Measurements from ENCODE around the gene TMEM140.

DNA sequence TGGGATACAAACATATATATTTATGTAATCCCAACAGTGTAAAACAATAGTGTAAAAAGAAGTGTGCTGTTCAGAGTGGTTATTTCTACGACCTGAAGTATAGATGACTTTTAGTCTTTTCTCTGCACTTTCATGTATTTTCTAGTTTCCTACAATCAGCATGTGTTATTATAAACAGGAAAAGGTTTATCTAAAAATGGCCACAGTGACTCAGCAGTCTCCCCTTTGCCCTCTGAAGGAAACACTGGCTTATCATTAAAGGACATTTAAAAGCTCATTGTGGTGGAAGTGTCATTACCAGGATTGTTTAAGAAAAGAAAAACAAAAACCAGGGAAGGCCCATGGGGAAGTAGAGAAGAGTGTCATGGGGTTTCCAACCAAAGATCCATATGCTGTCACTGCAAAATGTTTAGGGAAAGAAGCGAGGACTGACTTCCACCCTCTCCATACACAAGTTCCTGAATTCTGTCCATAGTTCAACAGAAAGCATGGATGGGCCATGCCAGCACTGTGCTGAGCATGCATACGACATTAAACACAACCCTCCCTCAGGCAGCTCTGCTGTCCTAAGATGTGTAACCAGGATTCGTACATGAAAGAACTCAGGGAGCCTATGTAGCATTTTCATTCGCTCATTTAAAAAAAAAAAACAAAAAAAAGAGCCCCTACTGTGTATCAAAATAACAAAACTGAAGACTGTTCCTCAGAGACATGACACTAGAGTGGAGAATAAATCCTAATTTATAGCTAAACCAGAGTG lies 12.4 kb downstream of the TMEM140 start:
- TF ChIP-seq, protein P1, sequence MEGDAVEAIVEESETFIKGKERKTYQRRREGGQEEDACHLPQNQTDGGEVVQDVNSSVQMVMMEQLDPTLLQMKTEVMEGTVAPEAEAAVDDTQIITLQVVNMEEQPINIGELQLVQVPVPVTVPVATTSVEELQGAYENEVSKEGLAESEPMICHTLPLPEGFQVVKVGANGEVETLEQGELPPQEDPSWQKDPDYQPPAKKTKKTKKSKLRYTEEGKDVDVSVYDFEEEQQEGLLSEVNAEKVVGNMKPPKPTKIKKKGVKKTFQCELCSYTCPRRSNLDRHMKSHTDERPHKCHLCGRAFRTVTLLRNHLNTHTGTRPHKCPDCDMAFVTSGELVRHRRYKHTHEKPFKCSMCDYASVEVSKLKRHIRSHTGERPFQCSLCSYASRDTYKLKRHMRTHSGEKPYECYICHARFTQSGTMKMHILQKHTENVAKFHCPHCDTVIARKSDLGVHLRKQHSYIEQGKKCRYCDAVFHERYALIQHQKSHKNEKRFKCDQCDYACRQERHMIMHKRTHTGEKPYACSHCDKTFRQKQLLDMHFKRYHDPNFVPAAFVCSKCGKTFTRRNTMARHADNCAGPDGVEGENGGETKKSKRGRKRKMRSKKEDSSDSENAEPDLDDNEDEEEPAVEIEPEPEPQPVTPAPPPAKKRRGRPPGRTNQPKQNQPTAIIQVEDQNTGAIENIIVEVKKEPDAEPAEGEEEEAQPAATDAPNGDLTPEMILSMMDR (IDR thresholded peaks at IDR 0.05), result no peak
- TF ChIP-seq POLR2A (IDR thresholded peaks at IDR 0.05), result no peak
